PC-9 (cell line): ENCODE measurements around the gene AAK1.
"Not testable (repeated sequence)": the region's sequence is repeated elsewhere in the genome, so short reads cannot be mapped to it uniquely, and the experiment has no call there.

Experiments
- EZH2 ChIP-seq: fragments of 200-600 bp; sonication (generic); IDR thresholded peaks from 2 replicates; pipeline ENCODE4 v1.8.0; 2017; ENCODE audit warnings: antibody characterized with exemption, low read depth
- TF ChIP-seq, protein P1 (sequence below): fragments of 200-600 bp; sonication (generic); conservative IDR thresholded peaks from 2 replicates; pipeline ENCODE4 v1.6.1; 2017; ENCODE audit warnings: mixed run types, antibody characterized with exemption, mild to moderate bottlenecking, moderate library complexity

DNA sequence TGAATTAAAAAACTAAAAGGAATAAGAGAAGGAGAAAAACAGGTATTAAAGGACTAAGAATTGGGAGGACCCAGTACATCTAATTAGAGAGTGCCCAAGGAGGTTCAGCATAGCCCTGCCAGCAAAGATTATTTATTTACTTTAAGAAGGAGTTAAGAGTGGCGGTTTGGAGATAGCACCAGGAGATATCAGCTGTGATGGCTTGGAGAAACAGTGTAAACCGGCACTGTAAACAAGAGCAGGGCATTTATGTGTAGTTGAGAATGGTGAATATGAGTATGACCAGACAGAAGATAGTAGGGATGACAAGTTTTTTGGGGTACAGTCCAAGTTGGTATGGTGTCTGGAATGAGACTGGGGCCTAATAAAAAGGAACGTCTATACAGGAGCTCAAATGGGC lies 199.9 kb downstream of the AAK1 start:
- TF ChIP-seq EZH2, result not testable (repeated sequence)
- TF ChIP-seq, protein P1, sequence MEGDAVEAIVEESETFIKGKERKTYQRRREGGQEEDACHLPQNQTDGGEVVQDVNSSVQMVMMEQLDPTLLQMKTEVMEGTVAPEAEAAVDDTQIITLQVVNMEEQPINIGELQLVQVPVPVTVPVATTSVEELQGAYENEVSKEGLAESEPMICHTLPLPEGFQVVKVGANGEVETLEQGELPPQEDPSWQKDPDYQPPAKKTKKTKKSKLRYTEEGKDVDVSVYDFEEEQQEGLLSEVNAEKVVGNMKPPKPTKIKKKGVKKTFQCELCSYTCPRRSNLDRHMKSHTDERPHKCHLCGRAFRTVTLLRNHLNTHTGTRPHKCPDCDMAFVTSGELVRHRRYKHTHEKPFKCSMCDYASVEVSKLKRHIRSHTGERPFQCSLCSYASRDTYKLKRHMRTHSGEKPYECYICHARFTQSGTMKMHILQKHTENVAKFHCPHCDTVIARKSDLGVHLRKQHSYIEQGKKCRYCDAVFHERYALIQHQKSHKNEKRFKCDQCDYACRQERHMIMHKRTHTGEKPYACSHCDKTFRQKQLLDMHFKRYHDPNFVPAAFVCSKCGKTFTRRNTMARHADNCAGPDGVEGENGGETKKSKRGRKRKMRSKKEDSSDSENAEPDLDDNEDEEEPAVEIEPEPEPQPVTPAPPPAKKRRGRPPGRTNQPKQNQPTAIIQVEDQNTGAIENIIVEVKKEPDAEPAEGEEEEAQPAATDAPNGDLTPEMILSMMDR, result not testable (repeated sequence)
